ENCODE data around the gene KIRREL1. TPM values are rescaled to one million over a fixed set of nuclear protein-coding genes. Genes with fewer than 3 reads are reported as not detected.

Gene KIRREL1
- total RNA-seq, 1 donor from 2014 or later, result 122 TPM

DNA sequence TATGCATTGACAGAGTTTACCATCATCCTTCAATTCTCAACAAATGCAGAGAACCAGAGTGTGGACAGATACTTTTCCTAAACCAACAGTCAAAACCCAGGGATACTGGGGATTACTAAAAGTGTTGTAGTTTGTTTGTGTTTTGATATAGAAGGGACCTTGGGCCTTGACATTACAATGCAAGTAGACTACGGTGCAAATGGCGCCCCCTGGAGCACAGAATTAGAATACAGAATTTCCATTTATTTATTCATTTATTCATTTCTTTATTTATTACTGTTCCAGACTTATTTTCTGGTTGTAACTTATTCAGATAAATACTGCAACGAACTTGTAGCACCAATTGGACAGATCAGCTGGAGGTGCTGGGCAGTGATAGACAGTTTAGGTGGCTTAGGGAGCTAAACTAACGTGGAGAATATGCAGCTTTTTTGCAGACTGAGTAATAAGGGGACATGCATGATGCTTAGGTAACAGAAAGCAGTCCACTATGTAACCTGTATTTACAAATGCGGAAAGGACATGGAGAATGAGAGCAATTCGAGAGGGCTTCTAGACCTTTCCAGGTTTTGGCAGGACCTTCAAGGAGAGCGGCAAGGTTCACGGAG is 42.6 kb downstream of the KIRREL1 start:
- no peak for DNase-seq (ENCODE audit: extremely low spot score, unreplicated experiment)
- H3K36me3 Mint-ChIP-seq (ENCODE audit: unreplicated experiment), result peaks cover 12% of the 10 kb centered on the region
- peak overlapping the region; percentile 68 for H3K27ac Mint-ChIP-seq (ENCODE audit: unreplicated experiment)
- peaks cover 66% of the 10 kb centered on the region for H3K4me1 Mint-ChIP-seq (ENCODE audit: unreplicated experiment)
- TF ChIP-seq, protein P1, sequence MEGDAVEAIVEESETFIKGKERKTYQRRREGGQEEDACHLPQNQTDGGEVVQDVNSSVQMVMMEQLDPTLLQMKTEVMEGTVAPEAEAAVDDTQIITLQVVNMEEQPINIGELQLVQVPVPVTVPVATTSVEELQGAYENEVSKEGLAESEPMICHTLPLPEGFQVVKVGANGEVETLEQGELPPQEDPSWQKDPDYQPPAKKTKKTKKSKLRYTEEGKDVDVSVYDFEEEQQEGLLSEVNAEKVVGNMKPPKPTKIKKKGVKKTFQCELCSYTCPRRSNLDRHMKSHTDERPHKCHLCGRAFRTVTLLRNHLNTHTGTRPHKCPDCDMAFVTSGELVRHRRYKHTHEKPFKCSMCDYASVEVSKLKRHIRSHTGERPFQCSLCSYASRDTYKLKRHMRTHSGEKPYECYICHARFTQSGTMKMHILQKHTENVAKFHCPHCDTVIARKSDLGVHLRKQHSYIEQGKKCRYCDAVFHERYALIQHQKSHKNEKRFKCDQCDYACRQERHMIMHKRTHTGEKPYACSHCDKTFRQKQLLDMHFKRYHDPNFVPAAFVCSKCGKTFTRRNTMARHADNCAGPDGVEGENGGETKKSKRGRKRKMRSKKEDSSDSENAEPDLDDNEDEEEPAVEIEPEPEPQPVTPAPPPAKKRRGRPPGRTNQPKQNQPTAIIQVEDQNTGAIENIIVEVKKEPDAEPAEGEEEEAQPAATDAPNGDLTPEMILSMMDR (IDR thresholded peaks at IDR 0.05), result peak; percentile 78
- H3K4me3 Mint-ChIP-seq (ENCODE audit: unreplicated experiment), result no peak overlapping the region
- no peaks in the 10 kb centered on the region for H3K27me3 Mint-ChIP-seq (ENCODE audit: unreplicated experiment)
- H3K9me3 Mint-ChIP-seq (ENCODE audit: unreplicated experiment), result no peaks in the 10 kb centered on the region

DNA sequence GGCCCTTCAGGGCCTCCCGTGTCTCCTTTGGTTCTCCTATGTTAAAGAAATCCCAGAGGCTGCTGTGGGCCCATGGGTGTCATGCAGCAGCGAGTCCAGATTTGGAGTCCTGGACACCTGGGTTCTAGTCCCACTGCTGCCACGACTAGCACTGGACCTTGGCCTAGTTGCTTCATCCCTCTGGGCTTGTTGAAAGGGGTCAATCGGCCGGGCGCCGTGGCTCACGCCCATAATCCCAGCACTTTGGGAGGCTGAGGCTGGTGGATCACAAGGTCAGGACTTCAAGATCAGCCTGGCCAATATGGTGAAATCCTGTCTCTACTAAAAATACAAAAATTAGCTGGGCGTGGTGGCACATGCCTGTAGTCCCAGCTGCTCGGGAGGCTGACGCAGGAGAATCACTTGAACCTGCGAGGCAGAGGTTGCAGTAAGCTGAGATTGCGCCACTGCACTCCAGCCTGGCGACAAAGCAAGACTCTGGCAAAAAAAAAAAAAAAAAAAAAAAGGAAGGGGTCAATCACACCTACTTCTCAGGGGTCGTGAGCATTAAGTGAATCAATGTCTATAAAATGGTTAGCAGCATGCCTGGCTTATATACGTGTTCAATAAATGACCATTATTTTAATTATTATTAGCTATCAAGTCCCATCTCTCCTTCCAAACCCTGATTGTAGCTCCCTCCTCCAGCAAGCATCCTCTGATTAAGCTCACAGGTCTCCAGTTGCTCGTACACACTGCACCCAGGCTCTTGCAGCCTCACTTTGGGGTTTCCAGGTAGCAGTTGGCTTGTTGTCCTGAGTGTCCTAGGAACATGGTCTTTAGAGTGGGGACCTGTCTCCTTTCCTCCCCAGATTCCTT is 43.8 kb downstream of the KIRREL1 start:
- TF ChIP-seq, protein P1 (IDR thresholded peaks at IDR 0.05), result no peak
- Mint-ChIP-seq H3K9me3 (ENCODE audit: unreplicated experiment) (no peaks in the 10 kb centered on the region), H3K4me1 (ENCODE audit: unreplicated experiment) (peaks cover 61% of the 10 kb centered on the region), H3K4me3 (ENCODE audit: unreplicated experiment) (no peak overlapping the region), H3K27me3 (ENCODE audit: unreplicated experiment) (no peaks in the 10 kb centered on the region), H3K36me3 (ENCODE audit: unreplicated experiment) (peaks cover 2% of the 10 kb centered on the region), H3K27ac (ENCODE audit: unreplicated experiment) (peak overlapping the region; percentile 90)
- DNase-seq (ENCODE audit: extremely low spot score, unreplicated experiment), result no peak

- Mint-ChIP-seq H3K4me3 (ENCODE audit: unreplicated experiment) (peak overlapping the region; percentile 33), H3K4me1 (ENCODE audit: unreplicated experiment) (peaks cover 61% of the 10 kb centered on the region), H3K36me3 (ENCODE audit: unreplicated experiment) (peaks cover 2% of the 10 kb centered on the region), H3K27me3 (ENCODE audit: unreplicated experiment) (no peaks in the 10 kb centered on the region), H3K27ac (ENCODE audit: unreplicated experiment) (peak overlapping the region; percentile 90), H3K9me3 (ENCODE audit: unreplicated experiment) (no peaks in the 10 kb centered on the region)
- peak; percentile 86 for DNase-seq (ENCODE audit: extremely low spot score, unreplicated experiment)
- TF ChIP-seq, protein P1 (IDR thresholded peaks at IDR 0.05), result no peak
Measured at GRCh38 chr1:158037866-158038359, 44.5 kb downstream of the KIRREL1 start.

- Mint-ChIP-seq H3K4me3 (ENCODE audit: unreplicated experiment) (no peak overlapping the region), H3K27me3 (ENCODE audit: unreplicated experiment) (no peaks in the 10 kb centered on the region), H3K9me3 (ENCODE audit: unreplicated experiment) (no peaks in the 10 kb centered on the region), H3K27ac (ENCODE audit: unreplicated experiment) (peak overlapping the region; percentile 90), H3K4me1 (ENCODE audit: unreplicated experiment) (peaks cover 64% of the 10 kb centered on the region), H3K36me3 (ENCODE audit: unreplicated experiment) (peaks cover 2% of the 10 kb centered on the region)
- TF ChIP-seq, protein P1 (IDR thresholded peaks at IDR 0.05), result no peak
- DNase-seq (ENCODE audit: extremely low spot score, unreplicated experiment), result no peak
Measured at GRCh38 chr1:158038793-158039192, 45.3 kb downstream of the KIRREL1 start.

DNA sequence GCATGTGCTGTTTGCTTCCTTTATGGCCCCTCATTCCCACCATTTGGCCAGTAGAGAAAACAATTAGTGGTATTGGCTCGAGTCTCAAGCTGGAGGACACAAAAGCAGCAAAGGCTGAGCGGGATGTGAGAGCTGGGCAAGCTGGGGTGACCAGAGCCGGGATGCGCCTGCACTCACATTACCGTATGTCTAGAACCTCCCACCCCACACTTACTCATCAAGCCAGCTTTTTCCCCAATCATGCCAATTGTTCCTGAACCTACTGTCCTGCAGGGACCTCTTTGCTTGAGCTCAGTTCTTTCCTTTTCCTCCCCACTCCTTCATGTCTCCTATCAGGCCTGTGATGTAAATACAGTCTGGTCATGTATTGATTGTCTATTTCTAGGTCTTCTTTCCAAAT is 45.9 kb downstream of the KIRREL1 start:
- Mint-ChIP-seq H3K27ac (ENCODE audit: unreplicated experiment) (peak overlapping the region; percentile 90), H3K9me3 (ENCODE audit: unreplicated experiment) (no peaks in the 10 kb centered on the region), H3K36me3 (ENCODE audit: unreplicated experiment) (no peaks in the 10 kb centered on the region), H3K27me3 (ENCODE audit: unreplicated experiment) (no peaks in the 10 kb centered on the region), H3K4me1 (ENCODE audit: unreplicated experiment) (peaks cover 61% of the 10 kb centered on the region), H3K4me3 (ENCODE audit: unreplicated experiment) (no peak overlapping the region)
- TF ChIP-seq, protein P1 (IDR thresholded peaks at IDR 0.05), result no peak
- no peak for DNase-seq (ENCODE audit: extremely low spot score, unreplicated experiment)

Data from osteocyte (in vitro differentiated cells).